Left lobe of liver (tissue), 2 donors: ENCODE measurements around the gene PCSK4. TPM values are rescaled to one million over a fixed set of nuclear protein-coding genes. Genes with fewer than 3 reads are reported as not detected.
A peak's percentile ranks its signal among the peaks of the same experiment; 100 is the strongest.
"Not testable (repeated sequence)": the region's sequence is repeated elsewhere in the genome, so short reads cannot be mapped to it uniquely, and the experiment has no call there.

ENCODE experiments used
- ATAC-seq: fragments of 200-7000 bp; cut with Tn5 transposase; one replicate; pipeline ENCODE4 v1.9.1; 2020; ENCODE audit warnings: mild to moderate bottlenecking, moderate library complexity
- DNase-seq: peaks from one replicate; pipeline ENCODE4 v3.0.0-alpha.2; 2020; ENCODE audit warnings: low spot score
- total RNA-seq: library from RNA; stranded (reverse); gene quantifications from one replicate; pipeline ENCODE4 v1.2.1, GENCODE V29; 2021
- donor health status: DM: no; HTN: no; CAD: no; lungs with moderate emphysema.
- donor health status: DM: no; HTN: yes; CAD: no.

Gene PCSK4
- 4.8 TPM for total RNA-seq

GRCh38 chr19:1490311-1491113 lies at the start of gene PCSK4:
Gene PCSK4 (minus strand): TSS chr19:1490350. CDS start chr19:1490346, 4 bp downstream.
- DNase-seq = peak; percentile 99
- ATAC-seq = peak; percentile 79

GRCh38 chr19:1539749-1540148 lies 49.6 kb upstream of the PCSK4 start:
- not testable (repeated sequence) for ATAC-seq, DNase-seq

GRCh38 chr19:1538978-1539377 lies 48.8 kb upstream of the PCSK4 start:
- DNase-seq (no peak), ATAC-seq (no peak)

GRCh38 chr19:1535699-1536098 lies 45.5 kb upstream of the PCSK4 start:
- not testable (repeated sequence) for DNase-seq, ATAC-seq

GRCh38 chr19:1534972-1535371 lies 44.8 kb upstream of the PCSK4 start:
- no peak for DNase-seq

GRCh38 chr19:1533510-1534150 lies 43.5 kb upstream of the PCSK4 start:
- DNase-seq (no peak), ATAC-seq (no peak)

More at GRCh38 chr19:1534972-1535371, 44.8 kb upstream of the PCSK4 start:
- ATAC-seq = no peak

- ATAC-seq (no peak), DNase-seq (no peak)
These were observed 41.9 kb upstream of the PCSK4 start for GRCh38 chr19:1532003-1532402.

- DNase-seq (no peak), ATAC-seq (no peak)
These were observed 41.4 kb upstream of the PCSK4 start for GRCh38 chr19:1531587-1531986.

- ATAC-seq = not testable (repeated sequence)
These were observed 40.7 kb upstream of the PCSK4 start for GRCh38 chr19:1530856-1531255.

GRCh38 chr19:1529430-1529816 lies 39.3 kb upstream of the PCSK4 start:
- DNase-seq (no peak), ATAC-seq (no peak)

More at GRCh38 chr19:1530856-1531255, 40.7 kb upstream of the PCSK4 start:
- DNase-seq = not testable (repeated sequence)

GRCh38 chr19:1528596-1529429 lies 38.7 kb upstream of the PCSK4 start:
- ATAC-seq = no peak
- DNase-seq = no peak

GRCh38 chr19:1527650-1528309 lies 37.6 kb upstream of the PCSK4 start:
- ATAC-seq = no peak
- no peak for DNase-seq

GRCh38 chr19:1526979-1527649 lies 37.0 kb upstream of the PCSK4 start:
- no peak for DNase-seq
- no peak for ATAC-seq

GRCh38 chr19:1526066-1526778 lies 36.1 kb upstream of the PCSK4 start:
- DNase-seq = no peak
- ATAC-seq = no peak

- no peak for DNase-seq
- ATAC-seq = no peak
These were observed 35.2 kb upstream of the PCSK4 start for GRCh38 chr19:1525343-1525742.

GRCh38 chr19:1524972-1525325 lies 34.8 kb upstream of the PCSK4 start:
- ATAC-seq (no peak), DNase-seq (no peak)

- ATAC-seq (no peak), DNase-seq (no peak)
These were observed 34.3 kb upstream of the PCSK4 start for GRCh38 chr19:1524287-1524971.

GRCh38 chr19:1523412-1524286 lies 33.5 kb upstream of the PCSK4 start, which contains the start of gene PLK5:
Gene PLK5 (plus strand): TSS chr19:1524077. CDS start chr19:1526997, 2,920 bp downstream.
- ATAC-seq (peak; percentile 25), DNase-seq (no peak)
